GM23338 (cell line): ENCODE results near the gene RUNX1. TPM values are rescaled to one million over a fixed set of nuclear protein-coding genes. Genes with fewer than 3 reads are reported as not detected.

Experiments
- ATAC-seq: fragments of 200-7000 bp; cut with Tn5 transposase; 3 replicates; pipeline ENCODE4 v1.9.1; 2020
- DNase-seq: peaks from one replicate; pipeline ENCODE4 v3.0.0-alpha.2; 2015; ENCODE audit warnings: low spot score
- H2AFZ ChIP-seq: fragments of 200-600 bp; sonication (generic); 2 replicates; pipeline ENCODE4 v1.8.0; 2016; ENCODE audit warnings: antibody characterized with exemption, mild to moderate bottlenecking, moderate library complexity
- H3F3A ChIP-seq: fragments of 200-600 bp; sonication (generic); replicated peaks from 2 replicates; pipeline ENCODE4 v1.8.0; 2017; ENCODE audit warnings: antibody characterized with exemption, mixed run types, low read depth
- H3K27ac ChIP-seq: fragments of 200-600 bp; sonication (generic); 2 replicates; pipeline ENCODE4 v1.6.1; 2016; ENCODE audit warnings: low read depth
- H3K27me3 ChIP-seq: fragments of 200-600 bp; sonication (generic); 2 replicates; pipeline ENCODE4 v1.8.0; 2016; ENCODE audit warnings: mild to moderate bottlenecking, mixed run types, moderate library complexity; ENCODE audit not compliant: insufficient read depth
- H3K36me3 ChIP-seq: fragments of 200-600 bp; sonication (generic); 2 replicates; pipeline ENCODE4 v1.8.0; 2016; ENCODE audit warnings: mild to moderate bottlenecking; ENCODE audit not compliant: insufficient read depth
- H3K4me1 ChIP-seq: fragments of 200-600 bp; sonication (generic); 2 replicates; pipeline ENCODE4 v1.8.0; 2016; ENCODE audit warnings: mild to moderate bottlenecking, moderate library complexity; ENCODE audit not compliant: insufficient read depth
- H3K4me2 ChIP-seq: fragments of 200-600 bp; sonication (generic); 2 replicates; pipeline ENCODE4 v1.7.1; 2017; ENCODE audit warnings: mixed run types
- H3K4me3 ChIP-seq: fragments of 200-600 bp; sonication (generic); 2 replicates; pipeline ENCODE4 v1.6.1; 2016; ENCODE audit warnings: mixed run types
- H3K79me2 ChIP-seq: fragments of 200-600 bp; sonication (generic); replicated peaks from 2 replicates; pipeline ENCODE4 v1.8.0; 2017; ENCODE audit warnings: mild to moderate bottlenecking; ENCODE audit not compliant: insufficient read depth
- H3K9me2 ChIP-seq: fragments of 200-600 bp; sonication (generic); 2 replicates; pipeline ENCODE4 v1.8.0; 2017; ENCODE audit not compliant: insufficient read depth
- H4K20me1 ChIP-seq: fragments of 200-600 bp; sonication (generic); replicated peaks from 2 replicates; pipeline ENCODE4 v1.8.0; 2017; ENCODE audit warnings: mild to moderate bottlenecking; ENCODE audit not compliant: insufficient read depth
- H3K27ac Mint-ChIP-seq: 2 replicates; pipeline ENCODE4 v1.8.0; 2020; ENCODE audit warnings: inconsistent platforms, mild to moderate bottlenecking, moderate library complexity, mixed read lengths
- H3K27me3 Mint-ChIP-seq: 3 replicates; pipeline ENCODE4 v1.8.0; 2022; ENCODE audit warnings: low read depth, mild to moderate bottlenecking, moderate library complexity, mixed read lengths, inconsistent platforms; ENCODE audit not compliant: insufficient read depth, poor library complexity
- H3K36me3 Mint-ChIP-seq: 3 replicates; pipeline ENCODE4 v1.8.0; 2021; ENCODE audit warnings: low read depth, mild to moderate bottlenecking, inconsistent platforms, moderate library complexity, mixed read lengths
- H3K4me1 Mint-ChIP-seq: 3 replicates; pipeline ENCODE4 v1.8.0; 2020; ENCODE audit warnings: mild to moderate bottlenecking, inconsistent platforms, mixed read lengths
- H3K4me3 Mint-ChIP-seq: 3 replicates; pipeline ENCODE4 v1.8.0; 2021; ENCODE audit warnings: moderate library complexity, mild to moderate bottlenecking, inconsistent platforms, mixed read lengths
- H3K9me3 Mint-ChIP-seq: 3 replicates; pipeline ENCODE4 v1.8.0; 2020; ENCODE audit warnings: moderate library complexity, mild to moderate bottlenecking, inconsistent platforms, mixed read lengths
- CREB1 ChIP-seq: fragments of 250-450 bp; sonication (Bioruptor Pico); IDR thresholded peaks from 2 replicates; pipeline ENCODE4 v1.5.0; 2020; ENCODE audit warnings: low read depth, mild to moderate bottlenecking, moderate library complexity
- EZH2 ChIP-seq: fragments of 200-600 bp; sonication (generic); IDR thresholded peaks from one replicate; pipeline ENCODE4 v1.8.0; 2017; ENCODE audit warnings: antibody characterized with exemption, mild to moderate bottlenecking, low read depth; ENCODE audit not compliant: unreplicated experiment
- EZH2phosphoT487 ChIP-seq: fragments of 200-600 bp; sonication (generic); IDR thresholded peaks from one replicate; pipeline ENCODE4 v1.8.1; 2018; ENCODE audit warnings: antibody characterized with exemption; ENCODE audit not compliant: unreplicated experiment
- JUNB ChIP-seq: IDR thresholded peaks from one replicate; pipeline ENCODE4 v1.6.1; 2016; ENCODE audit warnings: antibody characterized with exemption; ENCODE audit not compliant: unreplicated experiment
- NANOG ChIP-seq: IDR thresholded peaks from 2 replicates; pipeline ENCODE4 v1.6.1; 2016; ENCODE audit warnings: antibody characterized with exemption, borderline replicate concordance
- POLR2AphosphoS5 ChIP-seq: IDR thresholded peaks from 2 replicates; pipeline ENCODE4 v1.6.1; 2016; ENCODE audit warnings: antibody characterized with exemption, low read depth
- STAT1 ChIP-seq: IDR thresholded peaks from one replicate; pipeline ENCODE4 v1.6.1; 2016; ENCODE audit warnings: antibody characterized with exemption; ENCODE audit not compliant: unreplicated experiment
- ZNF114 ChIP-seq: fragments of 250-450 bp; sonication (Bioruptor Pico); IDR thresholded peaks from 2 replicates; pipeline ENCODE4 v1.5.0; 2020; ENCODE audit warnings: mild to moderate bottlenecking, moderate library complexity
- ZNF331 ChIP-seq: fragments of 250-450 bp; sonication (Bioruptor Pico); IDR thresholded peaks from 2 replicates; pipeline ENCODE4 v1.5.0; 2020; ENCODE audit warnings: low read depth, mild to moderate bottlenecking, moderate library complexity
- polyA plus RNA-seq: library from polyadenylated mRNA; unstranded; fragments of >200 nt; fragmentation: Nextera tagmentation; extraction: Ambion mirVana; gene quantifications from 2 replicates; pipeline ENCODE4 v1.2.1, GENCODE V29; 2016
- total RNA-seq: library from RNA; depleted of rRNA; stranded (reverse); fragments of >200 nt; shearing (Covaris generic); gene quantifications from 2 replicates; pipeline ENCODE4 v1.2.3, GENCODE V29; 2014
- TF ChIP-seq, protein P1 (sequence below): fragments of 250-450 bp; sonication (Bioruptor Pico); IDR thresholded peaks from 2 replicates; pipeline ENCODE4 v1.5.0; 2020; ENCODE audit warnings: mild to moderate bottlenecking, moderate library complexity
- TF ChIP-seq, protein P2 (sequence below), 2 experiments: fragments of 200-600 bp in 1 of 2; sonication (generic) in 1 of 2; conservative IDR thresholded peaks; 2 replicates each; pipeline versions ENCODE4 v1.5.1 to v1.6.1; 2016 to 2017; ENCODE audit warnings: antibody characterized with exemption in 2 of 2, low read depth in 2 of 2, mild to moderate bottlenecking in 2 of 2, moderate library complexity in 1 of 2
- TF ChIP-seq, protein P3 (sequence below): IDR thresholded peaks from 2 replicates; pipeline ENCODE4 v1.6.1; 2016; ENCODE audit warnings: antibody characterized with exemption
- TF ChIP-seq, protein P4 (sequence below): IDR thresholded peaks from one replicate; pipeline ENCODE4 v1.6.1; 2018; ENCODE audit warnings: antibody characterized with exemption; ENCODE audit not compliant: unreplicated experiment

RUNX1 gene
- total and polyA plus RNA-seq, 2 experiments from 2014 or later = 0.29 to 1.1 TPM

DNA sequence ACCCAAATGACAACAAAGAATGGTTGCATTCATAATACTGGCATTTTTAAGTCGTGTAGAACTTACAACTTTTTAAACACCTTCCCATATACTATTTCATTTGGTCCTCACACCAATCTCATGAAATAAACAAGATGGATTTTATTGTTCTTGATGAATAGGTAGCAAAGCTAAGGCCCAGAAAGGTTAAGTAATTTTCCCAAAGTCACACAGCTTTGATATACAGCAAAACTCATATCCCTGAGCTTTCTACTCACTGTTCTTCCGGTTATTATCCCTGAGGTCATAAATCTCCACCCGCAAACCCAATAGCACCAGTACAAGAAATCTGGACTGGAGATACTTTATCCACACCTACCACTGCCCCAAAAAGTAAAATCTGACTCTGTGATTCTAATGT lies 186.2 kb downstream of the RUNX1 start:
- Mint-ChIP-seq H3K27me3 (peaks cover 38% of the 10 kb centered on the region), H3K9me3 (peaks cover 3% of the 10 kb centered on the region; the same call in 2 of the 3 replicates), H3K27ac (no peak overlapping the region), H3K4me1 (peaks cover 27% of the 10 kb centered on the region), H3K36me3 (no peaks in the 10 kb centered on the region), H3K4me3 (no peak overlapping the region)
- H3K4me1 ChIP-seq = peaks cover 7% of the 10 kb centered on the region
- peaks cover 48% of the 10 kb centered on the region for H3K27me3 ChIP-seq
- H3K9me2 ChIP-seq = no peaks in the 10 kb centered on the region
- H3F3A ChIP-seq = no peaks in the 10 kb centered on the region
- H4K20me1 ChIP-seq = peaks cover 12% of the 10 kb centered on the region
- H3K36me3 ChIP-seq = no peaks in the 10 kb centered on the region
- no peak overlapping the region for H3K4me2 ChIP-seq
- TF ChIP-seq ZNF114 (CRISPR knock-in tag) (no peak), EZH2phosphoT487 (no peak), ZNF331 (CRISPR knock-in tag) (no peak), JUNB (no peak), EZH2 (no peak), POLR2AphosphoS5 (no peak), CREB1 (no peak), STAT1 (no peak), NANOG (no peak)
- TF ChIP-seq, protein P1, sequence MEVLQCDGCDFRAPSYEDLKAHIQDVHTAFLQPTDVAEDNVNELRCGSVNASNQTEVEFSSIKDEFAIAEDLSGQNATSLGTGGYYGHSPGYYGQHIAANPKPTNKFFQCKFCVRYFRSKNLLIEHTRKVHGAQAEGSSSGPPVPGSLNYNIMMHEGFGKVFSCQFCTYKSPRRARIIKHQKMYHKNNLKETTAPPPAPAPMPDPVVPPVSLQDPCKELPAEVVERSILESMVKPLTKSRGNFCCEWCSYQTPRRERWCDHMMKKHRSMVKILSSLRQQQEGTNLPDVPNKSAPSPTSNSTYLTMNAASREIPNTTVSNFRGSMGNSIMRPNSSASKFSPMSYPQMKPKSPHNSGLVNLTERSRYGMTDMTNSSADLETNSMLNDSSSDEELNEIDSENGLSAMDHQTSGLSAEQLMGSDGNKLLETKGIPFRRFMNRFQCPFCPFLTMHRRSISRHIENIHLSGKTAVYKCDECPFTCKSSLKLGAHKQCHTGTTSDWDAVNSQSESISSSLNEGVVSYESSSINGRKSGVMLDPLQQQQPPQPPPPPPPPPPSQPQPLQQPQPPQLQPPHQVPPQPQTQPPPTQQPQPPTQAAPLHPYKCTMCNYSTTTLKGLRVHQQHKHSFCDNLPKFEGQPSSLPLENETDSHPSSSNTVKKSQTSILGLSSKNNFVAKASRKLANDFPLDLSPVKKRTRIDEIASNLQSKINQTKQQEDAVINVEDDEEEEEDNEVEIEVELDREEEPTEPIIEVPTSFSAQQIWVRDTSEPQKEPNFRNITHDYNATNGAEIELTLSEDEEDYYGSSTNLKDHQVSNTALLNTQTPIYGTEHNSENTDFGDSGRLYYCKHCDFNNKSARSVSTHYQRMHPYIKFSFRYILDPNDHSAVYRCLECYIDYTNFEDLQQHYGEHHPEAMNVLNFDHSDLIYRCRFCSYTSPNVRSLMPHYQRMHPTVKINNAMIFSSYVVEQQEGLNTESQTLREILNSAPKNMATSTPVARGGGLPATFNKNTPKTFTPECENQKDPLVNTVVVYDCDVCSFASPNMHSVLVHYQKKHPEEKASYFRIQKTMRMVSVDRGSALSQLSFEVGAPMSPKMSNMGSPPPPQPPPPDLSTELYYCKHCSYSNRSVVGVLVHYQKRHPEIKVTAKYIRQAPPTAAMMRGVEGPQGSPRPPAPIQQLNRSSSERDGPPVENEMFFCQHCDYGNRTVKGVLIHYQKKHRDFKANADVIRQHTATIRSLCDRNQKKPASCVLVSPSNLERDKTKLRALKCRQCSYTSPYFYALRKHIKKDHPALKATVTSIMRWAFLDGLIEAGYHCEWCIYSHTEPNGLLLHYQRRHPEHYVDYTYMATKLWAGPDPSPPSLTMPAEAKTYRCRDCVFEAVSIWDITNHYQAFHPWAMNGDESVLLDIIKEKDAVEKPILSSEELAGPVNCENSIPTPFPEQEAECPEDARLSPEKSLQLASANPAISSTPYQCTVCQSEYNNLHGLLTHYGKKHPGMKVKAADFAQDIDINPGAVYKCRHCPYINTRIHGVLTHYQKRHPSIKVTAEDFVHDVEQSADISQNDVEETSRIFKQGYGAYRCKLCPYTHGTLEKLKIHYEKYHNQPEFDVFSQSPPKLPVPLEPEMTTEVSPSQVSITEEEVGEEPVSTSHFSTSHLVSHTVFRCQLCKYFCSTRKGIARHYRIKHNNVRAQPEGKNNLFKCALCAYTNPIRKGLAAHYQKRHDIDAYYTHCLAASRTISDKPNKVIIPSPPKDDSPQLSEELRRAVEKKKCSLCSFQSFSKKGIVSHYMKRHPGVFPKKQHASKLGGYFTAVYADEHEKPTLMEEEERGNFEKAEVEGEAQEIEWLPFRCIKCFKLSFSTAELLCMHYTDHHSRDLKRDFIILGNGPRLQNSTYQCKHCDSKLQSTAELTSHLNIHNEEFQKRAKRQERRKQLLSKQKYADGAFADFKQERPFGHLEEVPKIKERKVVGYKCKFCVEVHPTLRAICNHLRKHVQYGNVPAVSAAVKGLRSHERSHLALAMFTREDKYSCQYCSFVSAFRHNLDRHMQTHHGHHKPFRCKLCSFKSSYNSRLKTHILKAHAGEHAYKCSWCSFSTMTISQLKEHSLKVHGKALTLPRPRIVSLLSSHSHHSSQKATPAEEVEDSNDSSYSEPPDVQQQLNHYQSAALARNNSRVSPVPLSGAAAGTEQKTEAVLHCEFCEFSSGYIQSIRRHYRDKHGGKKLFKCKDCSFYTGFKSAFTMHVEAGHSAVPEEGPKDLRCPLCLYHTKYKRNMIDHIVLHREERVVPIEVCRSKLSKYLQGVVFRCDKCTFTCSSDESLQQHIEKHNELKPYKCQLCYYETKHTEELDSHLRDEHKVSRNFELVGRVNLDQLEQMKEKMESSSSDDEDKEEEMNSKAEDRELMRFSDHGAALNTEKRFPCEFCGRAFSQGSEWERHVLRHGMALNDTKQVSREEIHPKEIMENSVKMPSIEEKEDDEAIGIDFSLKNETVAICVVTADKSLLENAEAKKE (CRISPR knock-in tag) = no peak
- TF ChIP-seq, protein P2, sequence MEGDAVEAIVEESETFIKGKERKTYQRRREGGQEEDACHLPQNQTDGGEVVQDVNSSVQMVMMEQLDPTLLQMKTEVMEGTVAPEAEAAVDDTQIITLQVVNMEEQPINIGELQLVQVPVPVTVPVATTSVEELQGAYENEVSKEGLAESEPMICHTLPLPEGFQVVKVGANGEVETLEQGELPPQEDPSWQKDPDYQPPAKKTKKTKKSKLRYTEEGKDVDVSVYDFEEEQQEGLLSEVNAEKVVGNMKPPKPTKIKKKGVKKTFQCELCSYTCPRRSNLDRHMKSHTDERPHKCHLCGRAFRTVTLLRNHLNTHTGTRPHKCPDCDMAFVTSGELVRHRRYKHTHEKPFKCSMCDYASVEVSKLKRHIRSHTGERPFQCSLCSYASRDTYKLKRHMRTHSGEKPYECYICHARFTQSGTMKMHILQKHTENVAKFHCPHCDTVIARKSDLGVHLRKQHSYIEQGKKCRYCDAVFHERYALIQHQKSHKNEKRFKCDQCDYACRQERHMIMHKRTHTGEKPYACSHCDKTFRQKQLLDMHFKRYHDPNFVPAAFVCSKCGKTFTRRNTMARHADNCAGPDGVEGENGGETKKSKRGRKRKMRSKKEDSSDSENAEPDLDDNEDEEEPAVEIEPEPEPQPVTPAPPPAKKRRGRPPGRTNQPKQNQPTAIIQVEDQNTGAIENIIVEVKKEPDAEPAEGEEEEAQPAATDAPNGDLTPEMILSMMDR (conservative IDR thresholded peaks at IDR 0.05; ENCODE audit: low read depth in 2 of 2) = no peak
- TF ChIP-seq, protein P3, sequence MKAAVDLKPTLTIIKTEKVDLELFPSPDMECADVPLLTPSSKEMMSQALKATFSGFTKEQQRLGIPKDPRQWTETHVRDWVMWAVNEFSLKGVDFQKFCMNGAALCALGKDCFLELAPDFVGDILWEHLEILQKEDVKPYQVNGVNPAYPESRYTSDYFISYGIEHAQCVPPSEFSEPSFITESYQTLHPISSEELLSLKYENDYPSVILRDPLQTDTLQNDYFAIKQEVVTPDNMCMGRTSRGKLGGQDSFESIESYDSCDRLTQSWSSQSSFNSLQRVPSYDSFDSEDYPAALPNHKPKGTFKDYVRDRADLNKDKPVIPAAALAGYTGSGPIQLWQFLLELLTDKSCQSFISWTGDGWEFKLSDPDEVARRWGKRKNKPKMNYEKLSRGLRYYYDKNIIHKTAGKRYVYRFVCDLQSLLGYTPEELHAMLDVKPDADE = no peak
- TF ChIP-seq, protein P4, sequence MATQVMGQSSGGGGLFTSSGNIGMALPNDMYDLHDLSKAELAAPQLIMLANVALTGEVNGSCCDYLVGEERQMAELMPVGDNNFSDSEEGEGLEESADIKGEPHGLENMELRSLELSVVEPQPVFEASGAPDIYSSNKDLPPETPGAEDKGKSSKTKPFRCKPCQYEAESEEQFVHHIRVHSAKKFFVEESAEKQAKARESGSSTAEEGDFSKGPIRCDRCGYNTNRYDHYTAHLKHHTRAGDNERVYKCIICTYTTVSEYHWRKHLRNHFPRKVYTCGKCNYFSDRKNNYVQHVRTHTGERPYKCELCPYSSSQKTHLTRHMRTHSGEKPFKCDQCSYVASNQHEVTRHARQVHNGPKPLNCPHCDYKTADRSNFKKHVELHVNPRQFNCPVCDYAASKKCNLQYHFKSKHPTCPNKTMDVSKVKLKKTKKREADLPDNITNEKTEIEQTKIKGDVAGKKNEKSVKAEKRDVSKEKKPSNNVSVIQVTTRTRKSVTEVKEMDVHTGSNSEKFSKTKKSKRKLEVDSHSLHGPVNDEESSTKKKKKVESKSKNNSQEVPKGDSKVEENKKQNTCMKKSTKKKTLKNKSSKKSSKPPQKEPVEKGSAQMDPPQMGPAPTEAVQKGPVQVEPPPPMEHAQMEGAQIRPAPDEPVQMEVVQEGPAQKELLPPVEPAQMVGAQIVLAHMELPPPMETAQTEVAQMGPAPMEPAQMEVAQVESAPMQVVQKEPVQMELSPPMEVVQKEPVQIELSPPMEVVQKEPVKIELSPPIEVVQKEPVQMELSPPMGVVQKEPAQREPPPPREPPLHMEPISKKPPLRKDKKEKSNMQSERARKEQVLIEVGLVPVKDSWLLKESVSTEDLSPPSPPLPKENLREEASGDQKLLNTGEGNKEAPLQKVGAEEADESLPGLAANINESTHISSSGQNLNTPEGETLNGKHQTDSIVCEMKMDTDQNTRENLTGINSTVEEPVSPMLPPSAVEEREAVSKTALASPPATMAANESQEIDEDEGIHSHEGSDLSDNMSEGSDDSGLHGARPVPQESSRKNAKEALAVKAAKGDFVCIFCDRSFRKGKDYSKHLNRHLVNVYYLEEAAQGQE = no peak
- H3K4me3 ChIP-seq = no peak overlapping the region
- ATAC-seq = no peak
- H2AFZ ChIP-seq = no peak overlapping the region
- DNase-seq = no peak
- H3K27ac ChIP-seq = no peak overlapping the region
- no peaks in the 10 kb centered on the region for H3K79me2 ChIP-seq
